Hepatic stellate cell (primary cell): ENCODE data around the gene BRINP2.
"Not testable (repeated sequence)": the region's sequence is repeated elsewhere in the genome, so short reads cannot be mapped to it uniquely, and the experiment has no call there.

ENCODE experiments used
- DNase-seq: peaks from one replicate; pipeline ENCODE4 v3.0.0; 2011; ENCODE audit warnings: low spot score

The BRINP2 gene

DNA sequence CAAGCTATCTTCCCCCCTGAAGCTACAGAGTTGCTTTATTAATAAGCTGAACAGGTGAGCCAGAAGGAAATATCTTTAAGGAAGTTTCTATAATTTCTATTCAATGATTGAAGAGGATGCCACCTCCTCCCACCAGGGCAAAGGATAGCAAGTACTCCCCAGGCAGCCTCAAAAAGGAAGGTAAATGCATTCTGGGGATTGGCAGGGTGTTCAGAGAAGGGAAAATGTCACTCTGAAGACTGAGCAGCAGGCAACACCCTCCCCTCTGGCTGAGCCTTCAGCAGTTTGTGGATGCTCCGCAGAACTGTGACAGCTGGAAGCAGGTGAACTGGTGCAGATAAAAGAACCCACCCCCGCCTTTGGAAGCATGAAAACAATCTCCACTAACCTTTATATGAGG lies 140.8 kb downstream of the BRINP2 start:
- DNase-seq: no peak

DNA sequence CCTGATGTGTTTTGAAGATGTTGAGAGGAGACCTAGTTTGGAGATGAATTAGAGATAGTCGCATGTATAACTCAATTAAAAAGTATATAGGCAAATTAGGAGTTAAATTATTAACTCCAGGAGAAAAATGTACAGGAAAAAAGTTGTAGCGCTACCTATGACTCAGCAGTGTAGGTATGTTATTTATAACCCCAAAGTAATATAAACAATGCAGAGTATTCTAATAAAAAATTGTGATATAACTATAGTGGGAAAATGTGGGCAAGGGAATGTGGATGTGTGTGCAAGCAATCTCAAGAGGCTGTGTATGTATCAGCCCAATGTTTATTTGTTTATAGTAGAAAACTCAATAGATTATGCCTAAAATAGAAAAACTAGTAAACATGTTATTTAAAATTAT lies 144.5 kb downstream of the BRINP2 start:
- DNase-seq: no peak

DNA sequence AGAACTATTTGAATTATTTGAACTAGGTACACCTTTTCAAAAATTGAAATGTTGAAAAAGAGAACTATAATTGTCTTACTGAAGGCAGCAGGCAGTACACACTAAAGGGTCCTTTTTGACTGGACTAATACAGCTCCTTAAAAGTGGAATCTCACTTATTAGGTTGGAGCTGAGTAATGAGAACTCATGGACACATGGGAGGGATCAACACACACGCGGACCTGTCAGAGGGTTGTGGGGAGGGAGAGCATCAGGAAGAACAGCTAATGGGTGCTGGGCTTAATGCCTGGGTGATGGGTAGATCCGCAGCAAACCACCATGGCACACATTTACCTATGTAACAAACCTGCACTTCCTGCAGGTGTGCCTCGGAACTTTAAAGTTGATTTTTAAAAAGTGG lies 145.0 kb downstream of the BRINP2 start:
- no peak for DNase-seq

DNA sequence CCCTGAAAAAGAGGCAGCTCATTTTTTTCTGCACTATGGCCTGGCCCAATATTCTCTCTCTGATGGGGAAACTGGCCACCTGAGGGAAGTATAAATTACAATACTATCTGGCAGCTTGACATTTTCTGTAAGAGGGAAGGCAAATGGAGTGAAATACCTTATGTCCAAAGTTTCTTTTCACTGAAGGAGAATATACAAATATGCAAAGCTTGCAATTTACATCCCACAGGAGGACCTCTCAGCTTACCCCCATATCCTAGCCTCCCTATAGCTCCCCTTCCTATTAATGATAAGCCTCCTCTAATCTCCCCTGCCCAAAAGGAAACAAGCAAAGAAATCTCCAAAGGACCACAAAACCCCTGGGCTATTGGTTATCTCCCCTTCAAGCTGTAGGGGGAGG lies 150.7 kb downstream of the BRINP2 start:
- not testable (repeated sequence) for DNase-seq

DNA sequence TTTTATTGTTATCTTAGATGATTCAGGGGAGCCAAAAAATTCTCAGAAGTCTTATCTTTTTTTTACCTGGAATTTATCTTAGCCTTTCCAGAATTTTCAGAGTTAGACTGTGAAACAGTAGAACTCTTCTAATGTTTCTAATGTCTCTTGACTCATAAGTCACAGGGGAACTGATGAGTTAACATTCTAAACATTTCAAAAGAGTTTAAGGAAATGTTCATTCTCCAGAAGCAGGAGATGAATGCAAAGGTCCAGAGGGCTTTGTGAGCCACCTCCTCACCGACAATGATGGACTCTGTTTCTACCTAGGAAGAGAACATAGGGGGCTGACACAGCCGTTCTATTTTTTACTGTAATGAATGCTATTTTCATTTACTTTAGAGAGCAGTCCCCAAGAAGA lies 157.5 kb downstream of the BRINP2 start:
- no peak for DNase-seq

DNA sequence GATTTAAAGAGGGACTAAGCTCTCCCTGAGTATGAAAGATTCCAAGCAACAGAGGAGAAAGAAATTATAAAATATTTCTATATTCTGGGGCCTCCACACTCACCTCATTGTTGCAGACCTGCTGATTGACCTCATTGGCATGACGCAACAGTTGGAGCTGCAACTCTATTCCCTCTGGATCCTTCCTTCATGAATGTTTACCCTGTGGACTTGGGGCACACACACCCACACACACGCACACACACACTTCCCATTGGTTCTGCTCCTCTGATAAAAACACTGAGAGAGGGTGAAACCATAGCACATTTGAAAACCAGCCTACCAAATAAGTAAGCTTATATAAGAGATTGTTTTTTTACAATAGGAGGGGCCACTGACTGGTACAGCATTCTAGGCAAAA lies 159.1 kb downstream of the BRINP2 start:
- no peak for DNase-seq
